HG03064 (cell line): ENCODE data around the gene HLA-DRA.

Experiments used
- ATAC-seq: cut with Tn5 transposase; IDR thresholded peaks from one replicate; pipeline ENCODE4 v1.9.1; 2021; ENCODE audit warnings: low read depth; ENCODE audit not compliant: unreplicated experiment

Gene HLA-DRA

GRCh38 chr6:32473376-32474348, 34.0 kb downstream of the HLA-DRA start:
- peak; percentile 91 for ATAC-seq

GRCh38 chr6:32475392-32476206, 35.9 kb downstream of the HLA-DRA start:
- ATAC-seq = no peak

GRCh38 chr6:32483968-32484613, 44.4 kb downstream of the HLA-DRA start:
- no peak for ATAC-seq

- no peak for ATAC-seq
These were observed 44.9 kb downstream of the HLA-DRA start for GRCh38 chr6:32484614-32484998.

- ATAC-seq = no peak
These were observed 48.4 kb downstream of the HLA-DRA start for GRCh38 chr6:32488083-32488482.

- ATAC-seq = no peak
These were observed 52.0 kb downstream of the HLA-DRA start for GRCh38 chr6:32491700-32492099.

- no peak for ATAC-seq
These were observed 52.7 kb downstream of the HLA-DRA start for GRCh38 chr6:32492351-32492750.
